Measurements from ENCODE around the gene BUB3.
A peak's percentile ranks its signal among the peaks of the same experiment; 100 is the strongest.

Gene BUB3

DNA sequence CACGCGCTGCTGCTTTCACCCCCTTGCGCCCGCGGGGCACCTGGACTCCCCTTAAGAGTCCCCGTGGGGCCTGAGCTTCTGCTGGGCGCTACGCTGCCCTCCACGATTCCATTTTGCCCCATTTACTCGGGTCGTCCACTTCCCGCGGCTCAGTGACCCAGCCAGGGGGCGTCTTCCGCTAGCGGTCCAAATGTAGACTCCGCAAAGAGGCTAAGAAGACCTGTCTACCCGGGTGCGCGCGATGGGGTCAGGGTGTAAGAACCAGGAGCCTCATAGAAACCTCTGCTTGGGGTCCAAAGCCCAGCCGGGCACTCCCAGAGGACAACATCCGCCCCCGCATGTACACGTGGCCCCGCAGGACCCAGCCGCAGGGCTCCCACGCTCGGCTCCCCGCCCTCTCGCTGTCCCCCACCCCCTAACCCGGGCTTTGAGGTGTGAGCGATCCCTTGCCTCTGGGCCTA is 11.5 kb upstream of the BUB3 start:
- TF ChIP-seq, protein P1, sequence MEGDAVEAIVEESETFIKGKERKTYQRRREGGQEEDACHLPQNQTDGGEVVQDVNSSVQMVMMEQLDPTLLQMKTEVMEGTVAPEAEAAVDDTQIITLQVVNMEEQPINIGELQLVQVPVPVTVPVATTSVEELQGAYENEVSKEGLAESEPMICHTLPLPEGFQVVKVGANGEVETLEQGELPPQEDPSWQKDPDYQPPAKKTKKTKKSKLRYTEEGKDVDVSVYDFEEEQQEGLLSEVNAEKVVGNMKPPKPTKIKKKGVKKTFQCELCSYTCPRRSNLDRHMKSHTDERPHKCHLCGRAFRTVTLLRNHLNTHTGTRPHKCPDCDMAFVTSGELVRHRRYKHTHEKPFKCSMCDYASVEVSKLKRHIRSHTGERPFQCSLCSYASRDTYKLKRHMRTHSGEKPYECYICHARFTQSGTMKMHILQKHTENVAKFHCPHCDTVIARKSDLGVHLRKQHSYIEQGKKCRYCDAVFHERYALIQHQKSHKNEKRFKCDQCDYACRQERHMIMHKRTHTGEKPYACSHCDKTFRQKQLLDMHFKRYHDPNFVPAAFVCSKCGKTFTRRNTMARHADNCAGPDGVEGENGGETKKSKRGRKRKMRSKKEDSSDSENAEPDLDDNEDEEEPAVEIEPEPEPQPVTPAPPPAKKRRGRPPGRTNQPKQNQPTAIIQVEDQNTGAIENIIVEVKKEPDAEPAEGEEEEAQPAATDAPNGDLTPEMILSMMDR (IDR thresholded peaks at IDR 0.05; ENCODE audit: borderline replicate concordance, insufficient read depth, low read depth, low read length), result no peak
- peak overlapping the region; percentile 40 for H3K4me3 ChIP-seq (ENCODE audit: low read depth, low read length)

- H3K4me3 ChIP-seq (ENCODE audit: low read depth, low read length), result peak overlapping the region; percentile 40
- TF ChIP-seq, protein P1 (IDR thresholded peaks at IDR 0.05; ENCODE audit: borderline replicate concordance, insufficient read depth, low read depth, low read length), result no peak
Observed at GRCh38 chr10:123143162-123143824, 10.9 kb upstream of the BUB3 start.

- peak overlapping the region; percentile 24 for H3K4me3 ChIP-seq (ENCODE audit: low read depth, low read length)
- TF ChIP-seq, protein P1 (IDR thresholded peaks at IDR 0.05; ENCODE audit: borderline replicate concordance, insufficient read depth, low read depth, low read length), result no peak
Observed at GRCh38 chr10:123143825-123144168, 10.4 kb upstream of the BUB3 start.

DNA sequence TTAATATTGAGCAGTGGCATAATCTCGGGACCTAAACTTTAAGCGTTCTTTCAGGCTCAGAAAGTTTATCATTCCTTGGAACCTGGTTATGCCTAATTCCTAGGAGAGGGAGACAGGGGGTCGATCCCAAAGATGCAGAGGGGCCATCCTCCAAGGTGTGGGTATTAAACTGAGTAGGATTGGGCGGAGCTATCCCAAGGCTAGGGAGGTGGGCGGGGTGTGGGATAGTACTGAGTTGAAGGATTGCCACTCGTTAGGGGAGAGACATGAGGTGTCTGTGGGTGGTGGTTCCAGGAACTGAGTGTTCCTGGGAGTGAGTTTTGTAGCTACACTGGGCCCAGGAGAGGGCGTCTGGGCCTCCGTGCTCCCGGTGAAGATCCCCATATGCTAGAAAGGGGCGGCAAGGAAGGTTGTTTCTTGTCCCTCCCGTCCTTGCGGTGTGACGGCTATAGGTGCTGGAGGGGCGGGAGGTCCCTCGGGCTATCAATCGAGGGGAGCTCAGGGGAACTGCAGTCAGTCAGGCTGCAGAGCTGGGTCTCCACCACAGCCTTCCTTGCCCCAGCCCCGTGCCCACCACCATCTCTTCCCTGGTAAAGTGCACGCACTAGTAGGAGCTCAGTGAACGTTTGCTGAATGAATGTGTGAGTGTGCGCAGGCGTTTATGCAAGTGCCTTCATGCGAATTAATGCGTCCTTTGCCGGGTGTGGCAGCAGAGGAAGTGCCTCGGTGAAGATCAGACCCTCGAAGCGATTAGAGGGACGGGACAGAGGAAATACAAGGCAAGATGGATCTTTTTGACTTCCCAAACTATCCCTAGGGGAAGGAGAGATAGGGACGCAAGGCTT is 9.3 kb upstream of the BUB3 start:
- TF ChIP-seq, protein P1 (IDR thresholded peaks at IDR 0.05; ENCODE audit: borderline replicate concordance, insufficient read depth, low read depth, low read length), result 0 out of 2 replicates have a peak, but pooled peaks have one; percentile 6
- peak overlapping the region; percentile 27 for H3K4me3 ChIP-seq (ENCODE audit: low read depth, low read length)

GRCh38 chr10:123145542-123146012 is 8.6 kb upstream of the BUB3 start:
- TF ChIP-seq, protein P1 (IDR thresholded peaks at IDR 0.05; ENCODE audit: borderline replicate concordance, insufficient read depth, low read depth, low read length), result no peak
- H3K4me3 ChIP-seq (ENCODE audit: low read depth, low read length), result peak overlapping the region; percentile 8

- H3K4me3 ChIP-seq (ENCODE audit: low read depth, low read length), result peak overlapping the region; percentile 89
- TF ChIP-seq, protein P1 (IDR thresholded peaks at IDR 0.05; ENCODE audit: borderline replicate concordance, insufficient read depth, low read depth, low read length), result no peak
Observed at GRCh38 chr10:123146013-123146893, 7.9 kb upstream of the BUB3 start.

All from GM12875 (cell line).